IMR-90 (cell line): ENCODE data around the gene RIT1. TPM values are rescaled to one million over a fixed set of nuclear protein-coding genes. Genes with fewer than 3 reads are reported as not detected.

Source experiments
- CEBPB ChIP-seq: IDR thresholded peaks from 2 replicates; pipeline ENCODE4 v1.6.1; 2012; ENCODE audit warnings: low read depth, low read length, improper control_type of control experiment
- MAFK ChIP-seq: IDR thresholded peaks from 2 replicates; pipeline ENCODE4 v1.6.1; 2012; ENCODE audit warnings: low read depth, low read length, improper control_type of control experiment
- MXI1 ChIP-seq: IDR thresholded peaks from 2 replicates; pipeline ENCODE4 v1.6.1; 2012; ENCODE audit warnings: low read depth, mild to moderate bottlenecking, low read length, moderate library complexity, borderline replicate concordance
- RFX5 ChIP-seq: IDR thresholded peaks from 2 replicates; pipeline ENCODE4 v1.8.0; 2012; ENCODE audit warnings: low read depth, mild to moderate bottlenecking, low read length, moderate library complexity
- USF2 ChIP-seq: fragments of 150-350 bp; IDR thresholded peaks from 2 replicates; pipeline ENCODE4 v1.6.1; 2017; ENCODE audit warnings: mild to moderate bottlenecking, antibody characterized with exemption, low read length, low read depth
- polyA plus RNA-seq, 3 experiments: library from polyadenylated mRNA; depleted of rRNA; stranded (reverse); fragments of >200 nt; gene quantifications; 2 replicates each; pipeline ENCODE4 v1.2.3, GENCODE V29; 2012; ENCODE audit warnings: low replicate concordance in 1 of 3
- total RNA-seq: library from RNA; depleted of rRNA; stranded (reverse); fragments of >200 nt; gene quantifications from 2 replicates; pipeline ENCODE4 v1.2.3, GENCODE V29; 2012

The RIT1 gene
- total and polyA plus RNA-seq, 2 of the 4 experiments (the other 2 are of a cell fraction) = 29.6 to 46.8 TPM

GRCh38 chr1:155911156-155912055, at the start of gene RIT1 (continued):
- TF ChIP-seq RFX5 (no peak), USF2 (no peak), MXI1 (0 out of 2 replicates have a peak, but pooled peaks have one; percentile 14), MAFK (no peak), CEBPB (peak; percentile 3; the same call in 1 of the 2 replicates)
